ENCODE measurements around the gene CSF1. TPM values are rescaled to one million over a fixed set of nuclear protein-coding genes. Genes with fewer than 3 reads are reported as not detected.

The CSF1 gene
- total RNA-seq, 1 experiment from 2014 or later, result 3.0 TPM

DNA sequence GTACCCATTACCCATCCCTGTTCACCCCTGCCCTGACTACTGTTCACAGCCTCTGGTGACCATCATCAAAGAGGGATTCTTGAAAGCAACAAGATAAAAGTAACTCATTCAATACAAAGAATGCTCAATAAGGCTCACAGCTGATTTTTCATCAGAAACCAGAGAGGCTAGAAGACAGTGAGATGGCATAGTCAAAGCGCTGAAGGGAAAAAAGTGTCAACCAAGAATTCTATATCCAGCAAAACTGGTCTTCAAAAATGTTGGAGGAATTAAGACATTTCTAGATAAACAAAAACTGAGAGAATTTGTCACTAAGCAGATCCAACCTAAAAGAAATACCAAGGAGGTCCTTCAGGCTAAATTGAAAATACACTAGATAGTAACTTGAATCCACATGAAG, 27.1 kb downstream of the CSF1 start:
- Histone ChIP-seq H3K4me3 (replicated peaks in 1 of 2; ENCODE audit: low read depth in 1 of 2, low read length in 2 of 2) (no peak overlapping the region), H4K20me1 (ENCODE audit: insufficient read depth) (no peaks in the 10 kb centered on the region), H3K9ac (ENCODE audit: low read length) (no peak overlapping the region), H3K9me3 (ENCODE audit: control insufficient read depth in 1 of 2, insufficient read depth in 1 of 2, low read depth in 1 of 2, low read length in 2 of 2) (peaks cover 0 to 3% of the 10 kb centered on the region in 2 experiments; a peak in 1 of 4 replicates), H3K4me1 (ENCODE audit: control insufficient read depth in 1 of 2, insufficient read depth in 2 of 2, low read length in 2 of 2) (peaks cover 0 to 6% of the 10 kb centered on the region in 2 experiments; a peak in 1 of 4 replicates), H3K27ac (ENCODE audit: low read depth, low read length) (no peak overlapping the region), H2AFZ (ENCODE audit: low read depth, low read length, poor library complexity, severe bottlenecking) (no peak overlapping the region), H3K4me2 (ENCODE audit: low read length) (no peak overlapping the region), H3K36me3 (ENCODE audit: control insufficient read depth in 1 of 2, insufficient read depth in 2 of 2, low read length in 2 of 2) (no peaks in the 10 kb centered on the region), H3K79me2 (ENCODE audit: insufficient read depth, low read length) (no peaks in the 10 kb centered on the region), H3K27me3 (ENCODE audit: insufficient read depth, low read length) (no peaks in the 10 kb centered on the region), H3K9me2 (ENCODE audit: insufficient read depth) (no peaks in the 10 kb centered on the region)
- intact Hi-C loops (cut with micrococcal nuclease), result no loop called here
- BruUV-seq (replicated peaks), result no TSS peak
- ATAC-seq, result no peak
- RAD21 ChIA-PET (ENCODE audit: low non-redundant PET in 1 of 2, low total read pairs in 2 of 2, uncharacterized antibody in 2 of 2, unreplicated experiment in 2 of 2), result no interaction called here
- POLR2A ChIA-PET, result no interaction called here
- DNase-seq (ENCODE audit: low read depth, low spot score), result no peak
- CTCF ChIA-PET, result interaction anchor here (1.2 kb wide), 1 partner anchor 15 kb away, joined by 3 read pairs; no protein-coding TSS in a partner anchor
- no peak for TF ChIP-seq CBX3 (IDR thresholded peaks at IDR 0.05; ENCODE audit: low read depth)
- TF ChIP-seq EGR1 (IDR thresholded peaks at IDR 0.05; ENCODE audit: low read depth), result no peak
- TF ChIP-seq TCF7L2 (IDR thresholded peaks at IDR 0.05; ENCODE audit: borderline replicate concordance, extremely low read depth, insufficient read depth, insufficient read length), result no peak
- TF ChIP-seq MAX (IDR thresholded peaks at IDR 0.05), result no peak
- no peak for TF ChIP-seq SRF (IDR thresholded peaks at IDR 0.05; ENCODE audit: low read depth)
- TF ChIP-seq CEBPB (IDR thresholded peaks at IDR 0.05; ENCODE audit: low read depth), result no peak

DNA sequence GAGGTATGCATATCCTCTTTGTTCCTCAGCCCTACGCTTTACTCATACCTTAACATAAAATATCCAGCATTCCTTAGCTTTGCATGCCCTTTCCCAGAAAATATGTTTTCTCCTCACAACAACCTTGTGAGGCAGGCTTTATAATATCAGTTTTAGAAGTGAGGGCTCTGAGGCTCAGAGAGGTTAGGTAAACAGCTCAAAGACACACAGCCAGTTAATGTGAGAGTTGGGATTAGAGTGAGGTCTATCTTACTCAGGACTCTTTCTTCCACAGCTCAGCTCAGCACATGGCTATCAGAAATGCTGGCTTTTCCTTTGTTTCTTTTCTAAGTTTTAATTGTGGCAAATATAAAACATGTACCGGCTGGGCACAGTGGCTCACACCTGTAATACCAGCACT, 27.9 kb downstream of the CSF1 start:
- Histone ChIP-seq H3K9ac (ENCODE audit: low read length) (no peak overlapping the region), H3K27ac (ENCODE audit: low read depth, low read length) (no peak overlapping the region), H3K9me2 (ENCODE audit: insufficient read depth) (no peaks in the 10 kb centered on the region), H2AFZ (ENCODE audit: low read depth, low read length, poor library complexity, severe bottlenecking) (no peak overlapping the region), H3K4me1 (ENCODE audit: control insufficient read depth in 1 of 2, insufficient read depth in 2 of 2, low read length in 2 of 2) (peaks cover 0 to 6% of the 10 kb centered on the region in 2 experiments; a peak in 1 of 4 replicates), H4K20me1 (ENCODE audit: insufficient read depth) (no peaks in the 10 kb centered on the region), H3K4me2 (ENCODE audit: low read length) (no peak overlapping the region), H3K27me3 (ENCODE audit: insufficient read depth, low read length) (no peaks in the 10 kb centered on the region), H3K4me3 (replicated peaks in 1 of 2; ENCODE audit: low read depth in 1 of 2, low read length in 2 of 2) (no peak overlapping the region), H3K36me3 (ENCODE audit: control insufficient read depth in 1 of 2, insufficient read depth in 2 of 2, low read length in 2 of 2) (no peaks in the 10 kb centered on the region), H3K9me3 (ENCODE audit: control insufficient read depth in 1 of 2, insufficient read depth in 1 of 2, low read depth in 1 of 2, low read length in 2 of 2) (peaks cover 0 to 3% of the 10 kb centered on the region in 2 experiments; a peak in 1 of 4 replicates), H3K79me2 (ENCODE audit: insufficient read depth, low read length) (no peaks in the 10 kb centered on the region)
- ChIA-PET CTCF (interaction anchor here (1.2 kb wide), 1 partner anchor 15 kb away, joined by 3 read pairs; no protein-coding TSS in a partner anchor), RAD21 (ENCODE audit: low non-redundant PET in 1 of 2, low total read pairs in 2 of 2, uncharacterized antibody in 2 of 2, unreplicated experiment in 2 of 2) (no interaction called here), POLR2A (no interaction called here)
- intact Hi-C loops (cut with micrococcal nuclease), result no loop called here
- ATAC-seq, result no peak
- no peak for DNase-seq (ENCODE audit: low read depth, low spot score)
- TF ChIP-seq ZFX (IDR thresholded peaks at IDR 0.05), result no peak
- no peak for TF ChIP-seq YY1 (IDR thresholded peaks at IDR 0.05; ENCODE audit: extremely low read depth, insufficient replicate concordance, low read depth, low read length)
- no peak for TF ChIP-seq POLR2AphosphoS5 (IDR thresholded peaks at IDR 0.05; ENCODE audit: low read depth, low read length)
- TF ChIP-seq ELF1 (IDR thresholded peaks at IDR 0.05; ENCODE audit: borderline replicate concordance, low read depth), result no peak
- TF ChIP-seq EZH2phosphoT487 (IDR thresholded peaks at IDR 0.05; ENCODE audit: borderline replicate concordance), result no peak
- TF ChIP-seq POLR2A (IDR thresholded peaks at IDR 0.05; ENCODE audit: borderline replicate concordance, extremely low read depth, insufficient read depth, insufficient read length), result no peak
- TF ChIP-seq, protein P1, sequence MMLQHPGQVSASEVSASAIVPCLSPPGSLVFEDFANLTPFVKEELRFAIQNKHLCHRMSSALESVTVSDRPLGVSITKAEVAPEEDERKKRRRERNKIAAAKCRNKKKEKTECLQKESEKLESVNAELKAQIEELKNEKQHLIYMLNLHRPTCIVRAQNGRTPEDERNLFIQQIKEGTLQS (IDR thresholded peaks at IDR 0.05), result no peak
- no peak for TF ChIP-seq JUND (IDR thresholded peaks at IDR 0.05)
- no peak for TF ChIP-seq REST (IDR thresholded peaks at IDR 0.05; ENCODE audit: low read depth)
- no TSS peak for BruUV-seq (replicated peaks)
